Hepatocyte (in vitro differentiated cells): ENCODE results near the gene MLXIP. TPM values are rescaled to one million over a fixed set of nuclear protein-coding genes. Genes with fewer than 3 reads are reported as not detected.

Source experiments
- DNase-seq: peaks from one replicate; pipeline ENCODE4 v3.0.0-alpha.2; 2016; ENCODE audit warnings: low spot score
- H2AFZ ChIP-seq: fragments of 200-600 bp; sonication (generic); 2 replicates; pipeline ENCODE4 v1.6.0; 2016; ENCODE audit warnings: antibody characterized with exemption, mild to moderate bottlenecking
- H3K27ac ChIP-seq: fragments of 200-600 bp; sonication (generic); 2 replicates; pipeline ENCODE4 v1.5.1; 2016; ENCODE audit warnings: mild to moderate bottlenecking
- H3K27me3 ChIP-seq: fragments of 200-600 bp; sonication (generic); 2 replicates; pipeline ENCODE4 v1.6.1; 2016
- H3K36me3 ChIP-seq: fragments of 200-600 bp; sonication (generic); replicated peaks from 2 replicates; pipeline ENCODE4 v1.5.1; 2016; ENCODE audit warnings: low read depth; ENCODE audit not compliant: insufficient read depth
- H3K4me1 ChIP-seq: fragments of 200-600 bp; sonication (generic); 2 replicates; pipeline ENCODE4 v1.5.1; 2016; ENCODE audit warnings: mild to moderate bottlenecking, moderate library complexity; ENCODE audit not compliant: insufficient read depth
- H3K4me2 ChIP-seq: fragments of 200-600 bp; sonication (generic); 2 replicates; pipeline ENCODE4 v1.6.0; 2016
- H3K4me3 ChIP-seq: fragments of 200-600 bp; sonication (generic); 2 replicates; pipeline ENCODE4 v1.5.1; 2016; ENCODE audit warnings: mild to moderate bottlenecking
- H3K79me2 ChIP-seq: fragments of 200-600 bp; sonication (generic); 2 replicates; pipeline ENCODE4 v1.6.0; 2017; ENCODE audit warnings: mild to moderate bottlenecking
- H3K9me2 ChIP-seq: fragments of 200-600 bp; sonication (generic); replicated peaks from 2 replicates; pipeline ENCODE4 v1.6.0; 2017; ENCODE audit warnings: mild to moderate bottlenecking; ENCODE audit not compliant: insufficient read depth
- H3K9me3 ChIP-seq: fragments of 200-600 bp; sonication (generic); 2 replicates; pipeline ENCODE4 v1.5.1; 2016; ENCODE audit warnings: low read depth, mild to moderate bottlenecking
- H4K20me1 ChIP-seq: fragments of 200-600 bp; sonication (generic); 2 replicates; pipeline ENCODE4 v1.6.0; 2016; ENCODE audit warnings: mild to moderate bottlenecking; ENCODE audit not compliant: insufficient read depth, poor library complexity, severe bottlenecking
- EZH2 ChIP-seq: fragments of 200-600 bp; sonication (generic); IDR thresholded peaks from 2 replicates; pipeline ENCODE4 v1.6.1; 2016; ENCODE audit warnings: antibody characterized with exemption, mild to moderate bottlenecking, borderline replicate concordance
- EZH2phosphoT487 ChIP-seq: fragments of 200-600 bp; sonication (generic); IDR thresholded peaks from one replicate; pipeline ENCODE4 v1.6.1; 2018; ENCODE audit warnings: antibody characterized with exemption, mild to moderate bottlenecking, low read depth, moderate library complexity; ENCODE audit not compliant: unreplicated experiment, severe bottlenecking
- WGBS: methylation state at CpG from one replicate; pipeline ENCODE4 v1.1.6; 2016; ENCODE audit warnings: low lambda C conversion rate; ENCODE audit errors: missing lambda C conversion rate; 5-methylcytosine and 5-hydroxymethylcytosine counted together
- polyA plus RNA-seq: library from polyadenylated mRNA; unstranded; fragments of >200 nt; fragmentation: Nextera tagmentation; extraction: Ambion mirVana; gene quantifications from 2 replicates; pipeline ENCODE4 v1.2.1, GENCODE V29; 2016
- total RNA-seq: library from RNA; depleted of rRNA; stranded (reverse); fragments of >200 nt; gene quantifications from 2 replicates; pipeline ENCODE4 v1.2.3, GENCODE V29; 2014
- TF ChIP-seq, protein P1 (sequence below): fragments of 200-600 bp; sonication (generic); IDR thresholded peaks from 2 replicates; pipeline ENCODE4 v1.5.1; 2016; ENCODE audit warnings: antibody characterized with exemption, mild to moderate bottlenecking; ENCODE audit not compliant: poor library complexity

Gene MLXIP
- total and polyA plus RNA-seq, 2 experiments from 2014 or later, result 11.5 to 33.1 TPM

DNA sequence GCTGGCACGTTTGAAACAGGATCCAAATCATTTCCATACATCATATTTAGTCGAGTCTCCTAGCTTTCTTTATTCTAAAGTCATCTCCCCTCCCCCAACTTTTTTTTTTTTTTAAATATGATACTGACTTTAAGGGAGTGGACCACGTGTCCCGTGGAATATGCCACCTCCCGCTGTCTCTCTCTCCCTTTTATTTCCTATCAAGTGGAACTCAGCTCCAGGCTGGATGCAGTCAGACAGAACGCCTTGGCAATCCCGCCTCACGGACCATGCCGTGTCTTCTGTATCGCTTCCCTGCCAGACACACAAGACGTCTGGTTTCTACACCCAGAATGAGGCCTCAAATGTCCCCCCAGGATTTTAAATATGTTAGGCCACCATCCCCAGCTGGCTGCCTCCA lies 35.6 kb upstream of the MLXIP start:
- DNase-seq, result no peak
- Histone ChIP-seq H3K27me3 (no peaks in the 10 kb centered on the region), H3K4me3 (no peak overlapping the region), H2AFZ (no peak overlapping the region), H3K9me3 (no peaks in the 10 kb centered on the region), H4K20me1 (no peaks in the 10 kb centered on the region), H3K79me2 (no peaks in the 10 kb centered on the region), H3K27ac (no peak overlapping the region), H3K9me2 (no peaks in the 10 kb centered on the region), H3K4me1 (no peaks in the 10 kb centered on the region), H3K36me3 (no peaks in the 10 kb centered on the region), H3K4me2 (no peak overlapping the region)
- TF ChIP-seq EZH2, result no peak
- TF ChIP-seq, protein P1, sequence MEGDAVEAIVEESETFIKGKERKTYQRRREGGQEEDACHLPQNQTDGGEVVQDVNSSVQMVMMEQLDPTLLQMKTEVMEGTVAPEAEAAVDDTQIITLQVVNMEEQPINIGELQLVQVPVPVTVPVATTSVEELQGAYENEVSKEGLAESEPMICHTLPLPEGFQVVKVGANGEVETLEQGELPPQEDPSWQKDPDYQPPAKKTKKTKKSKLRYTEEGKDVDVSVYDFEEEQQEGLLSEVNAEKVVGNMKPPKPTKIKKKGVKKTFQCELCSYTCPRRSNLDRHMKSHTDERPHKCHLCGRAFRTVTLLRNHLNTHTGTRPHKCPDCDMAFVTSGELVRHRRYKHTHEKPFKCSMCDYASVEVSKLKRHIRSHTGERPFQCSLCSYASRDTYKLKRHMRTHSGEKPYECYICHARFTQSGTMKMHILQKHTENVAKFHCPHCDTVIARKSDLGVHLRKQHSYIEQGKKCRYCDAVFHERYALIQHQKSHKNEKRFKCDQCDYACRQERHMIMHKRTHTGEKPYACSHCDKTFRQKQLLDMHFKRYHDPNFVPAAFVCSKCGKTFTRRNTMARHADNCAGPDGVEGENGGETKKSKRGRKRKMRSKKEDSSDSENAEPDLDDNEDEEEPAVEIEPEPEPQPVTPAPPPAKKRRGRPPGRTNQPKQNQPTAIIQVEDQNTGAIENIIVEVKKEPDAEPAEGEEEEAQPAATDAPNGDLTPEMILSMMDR, result no peak
- TF ChIP-seq EZH2phosphoT487, result no peak
- 92% methylated on average over 11 of the region's 11 CpGs for WGBS

DNA sequence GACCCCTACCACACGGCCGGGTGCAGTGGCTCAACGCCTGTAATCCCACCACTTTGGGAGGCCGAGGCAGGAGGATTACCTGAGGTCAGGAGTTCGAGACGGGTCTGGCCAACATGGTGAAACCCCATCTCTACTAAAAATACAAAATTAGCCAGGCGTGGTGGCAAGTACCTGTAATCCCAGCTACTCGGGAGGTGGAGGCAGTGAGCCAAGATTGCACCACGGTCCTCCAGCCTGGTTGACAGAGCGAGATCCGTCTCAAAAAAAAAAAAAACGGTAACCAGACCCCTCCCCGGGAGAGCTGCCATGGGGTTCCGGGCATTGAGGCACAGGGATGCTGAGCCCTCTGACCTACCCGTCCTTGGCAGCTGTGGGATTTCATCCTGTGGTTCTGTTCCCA lies 35.1 kb upstream of the MLXIP start:
- H3K4me1 ChIP-seq, result no peaks in the 10 kb centered on the region
- H3K27ac ChIP-seq, result no peak overlapping the region
- no peak overlapping the region for H3K4me2 ChIP-seq
- H2AFZ ChIP-seq, result no peak overlapping the region
- no peak overlapping the region for H3K4me3 ChIP-seq
- WGBS, result 98% methylated on average over 12 of the region's 15 CpGs
- no peak for DNase-seq
- no peaks in the 10 kb centered on the region for H3K9me2 ChIP-seq
- H3K9me3 ChIP-seq, result no peaks in the 10 kb centered on the region
- no peaks in the 10 kb centered on the region for H3K27me3 ChIP-seq
- no peaks in the 10 kb centered on the region for H4K20me1 ChIP-seq
- H3K79me2 ChIP-seq, result no peaks in the 10 kb centered on the region
- no peaks in the 10 kb centered on the region for H3K36me3 ChIP-seq
- TF ChIP-seq, protein P1, result no peak
- TF ChIP-seq EZH2 (no peak), EZH2phosphoT487 (no peak)

DNA sequence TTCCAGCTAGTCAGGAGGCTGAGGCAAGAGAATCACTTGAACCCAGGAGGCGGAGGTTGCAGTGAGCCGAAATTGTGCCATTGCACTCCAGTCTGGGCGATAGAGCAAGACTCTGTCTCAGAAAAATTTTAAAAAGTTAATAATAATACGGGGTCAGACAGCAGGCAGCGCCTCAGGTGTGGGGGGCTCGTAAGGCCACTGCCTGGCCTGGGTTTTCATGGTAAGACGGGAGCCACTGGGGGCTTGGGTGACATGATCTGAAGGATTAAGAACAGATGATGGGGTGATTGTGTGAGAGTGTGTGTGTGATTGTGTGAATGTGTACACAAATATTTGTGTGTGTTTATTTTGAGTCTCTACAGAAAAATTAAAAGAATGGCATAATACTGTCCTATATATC lies 33.3 kb upstream of the MLXIP start:
- no peak overlapping the region for H3K27ac ChIP-seq
- H3K4me2 ChIP-seq, result no peak overlapping the region
- H3K27me3 ChIP-seq, result no peaks in the 10 kb centered on the region
- no peaks in the 10 kb centered on the region for H3K4me1 ChIP-seq
- H3K36me3 ChIP-seq, result no peaks in the 10 kb centered on the region
- no peak overlapping the region for H3K4me3 ChIP-seq
- H2AFZ ChIP-seq, result no peak overlapping the region
- H3K9me2 ChIP-seq, result no peaks in the 10 kb centered on the region
- H4K20me1 ChIP-seq, result no peaks in the 10 kb centered on the region
- H3K9me3 ChIP-seq, result no peaks in the 10 kb centered on the region
- TF ChIP-seq EZH2, result no peak
- TF ChIP-seq, protein P1, result no peak
- no peak for TF ChIP-seq EZH2phosphoT487
- no peak for DNase-seq
- no peaks in the 10 kb centered on the region for H3K79me2 ChIP-seq
- WGBS, result over 99% methylated on average over 7 of the region's 7 CpGs

DNA sequence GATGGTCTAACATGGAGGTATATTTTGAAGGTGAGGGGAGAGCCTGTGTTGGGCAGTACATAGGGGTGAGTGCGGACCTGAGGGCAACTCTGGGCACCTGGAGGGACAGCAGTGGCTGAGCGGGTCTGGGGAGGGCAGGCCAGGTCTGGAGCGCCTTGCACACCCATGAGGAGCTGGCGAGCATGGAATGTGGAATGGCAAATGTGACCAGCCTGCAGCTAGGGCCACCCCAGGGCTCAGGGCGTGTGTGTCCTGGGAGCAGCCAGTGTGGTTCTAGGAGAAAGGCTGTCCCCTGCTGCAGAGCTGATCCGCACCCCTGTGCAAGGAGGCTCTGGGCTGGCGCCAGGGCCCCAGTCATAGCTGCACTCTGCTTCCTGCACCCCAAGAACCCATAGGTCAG lies 32.4 kb upstream of the MLXIP start:
- TF ChIP-seq EZH2 (no peak), EZH2phosphoT487 (no peak)
- TF ChIP-seq, protein P1, result no peak
- H3K4me1 ChIP-seq, result peaks cover 1% of the 10 kb centered on the region
- H3K9me3 ChIP-seq, result no peaks in the 10 kb centered on the region
- no peak overlapping the region for H3K4me2 ChIP-seq
- H4K20me1 ChIP-seq, result no peaks in the 10 kb centered on the region
- no peak overlapping the region for H3K27ac ChIP-seq
- no peak overlapping the region for H2AFZ ChIP-seq
- H3K9me2 ChIP-seq, result no peaks in the 10 kb centered on the region
- H3K27me3 ChIP-seq, result no peaks in the 10 kb centered on the region
- no peak for DNase-seq
- no peaks in the 10 kb centered on the region for H3K79me2 ChIP-seq
- WGBS, result 96% methylated on average over 7 of the region's 7 CpGs
- H3K36me3 ChIP-seq, result no peaks in the 10 kb centered on the region
- no peak overlapping the region for H3K4me3 ChIP-seq
